K562 (cell line): ENCODE measurements around the gene FFAR1. TPM values are rescaled to one million over a fixed set of nuclear protein-coding genes. Genes with fewer than 3 reads are reported as not detected.

Experiments
- ATAC-seq: fragments of 200-7000 bp; cut with Tn5 transposase; 3 replicates; pipeline ENCODE4 v1.9.1; 2020; ENCODE audit warnings: moderate library complexity
- BruUV-seq: library from RNA; stranded (reverse); fragments of 400-500 nt; replicated peaks from 2 replicates; lab custom pipeline; 2021; lab: Mats Ljungman, UMichigan
- CTCF ChIA-PET: fragments of 300-600 bp; formaldehyde crosslinking; extraction: SDS; loops from one replicate; lab custom pipeline; 2021; ENCODE audit warnings: low intra/inter-chr PET ratio; lab: Yijun Ruan, JAX
- POLR2A ChIA-PET: fragments of 300-600, 350-650 bp; sonication (Branson Sonifier 250); formaldehyde crosslinking; extraction: SDS; loops from one replicate; lab custom pipeline; 2021; ENCODE audit warnings: antibody characterized with exemption, inconsistent platforms; lab: Yijun Ruan, JAX
- DNase-seq, 4 experiments: peaks; one replicate each; pipeline versions ENCODE4 v3.0.0 to v3.0.0-alpha.2; 2011 to 2018; ENCODE audit warnings: low spot score in 3 of 4, mixed read lengths in 3 of 4; ENCODE audit errors: extremely low read depth in 1 of 4
- FAIRE-seq: peaks from 2 replicates; lab custom pipeline; 2011; peaks lifted over from hg19 to GRCh38; lab: Jason Lieb, UNC
- H2AFZ ChIP-seq: 2 replicates; pipeline ENCODE4 v1.6.0; 2011; ENCODE audit warnings: low read depth, low read length, control low read depth, inconsistent platforms
- H3K27ac ChIP-seq: fragments of 200-600 bp; 3 replicates; pipeline ENCODE4 v1.8.0; 2011; ENCODE audit warnings: low read depth, mild to moderate bottlenecking, control low read depth, inconsistent platforms, low read length, moderate library complexity, mixed read lengths; ENCODE audit errors: extremely low read depth
- H3K27me3 ChIP-seq, 2 experiments: fragments of 300-600 bp in 1 of 2; 2 replicates in 1 of 2; 3 replicates in 1 of 2; pipeline versions ENCODE4 v1.6.0 to v1.8.0; 2011; ENCODE audit warnings: inconsistent platforms in 2 of 2, low read length in 2 of 2, mild to moderate bottlenecking in 1 of 2, mixed read lengths in 1 of 2, moderate library complexity in 1 of 2; ENCODE audit not compliant: control insufficient read depth in 2 of 2, insufficient read depth in 2 of 2
- H3K36me3 ChIP-seq: fragments of 300-600 bp; 3 replicates; pipeline ENCODE4 v1.8.0; 2011; ENCODE audit warnings: mild to moderate bottlenecking, low read length, inconsistent platforms; ENCODE audit not compliant: control insufficient read depth, insufficient read depth
- H3K4me1 ChIP-seq, 2 experiments: fragments of 200-600 bp in 1 of 2; replicated peaks in 1 of 2; 2 replicates in 1 of 2; 3 replicates in 1 of 2; pipeline versions ENCODE4 v1.5.1 to v1.8.0; 2011; ENCODE audit warnings: inconsistent platforms in 2 of 2, low read length in 2 of 2, mild to moderate bottlenecking in 1 of 2, mixed read lengths in 1 of 2, moderate library complexity in 1 of 2; ENCODE audit not compliant: control insufficient read depth in 2 of 2, insufficient read depth in 2 of 2
- H3K4me2 ChIP-seq: 2 replicates; pipeline ENCODE4 v1.6.1; 2011; ENCODE audit warnings: low read length, control low read depth, inconsistent platforms, mixed read lengths; ENCODE audit not compliant: insufficient read depth
- H3K4me3 ChIP-seq: fragments of 200-600 bp; sonication (generic), shearing (Covaris generic); 2 replicates; pipeline ENCODE4 v1.5.1; 2016; ENCODE audit warnings: control low read depth, inconsistent platforms
- H3K79me2 ChIP-seq: fragments of 200-600 bp; 3 replicates; pipeline ENCODE4 v1.8.0; 2011; ENCODE audit warnings: low read length, inconsistent platforms; ENCODE audit not compliant: control insufficient read depth, insufficient read depth
- H3K9ac ChIP-seq, 2 experiments: 2 replicates each; pipeline versions ENCODE4 v1.6.0 to v1.6.1; 2011; ENCODE audit warnings: low read depth in 2 of 2, low read length in 2 of 2, control low read depth in 1 of 2, inconsistent platforms in 1 of 2, mild to moderate bottlenecking in 1 of 2, mixed read lengths in 1 of 2; ENCODE audit not compliant: insufficient read depth in 1 of 2
- H3K9me1 ChIP-seq: one replicate; pipeline ENCODE4 v1.6.0; 2011; ENCODE audit warnings: inconsistent platforms, mild to moderate bottlenecking, low read length, moderate library complexity; ENCODE audit not compliant: control insufficient read depth, insufficient read depth
- H3K9me3 ChIP-seq: replicated peaks from 2 replicates; pipeline ENCODE4 v1.5.1; 2011; ENCODE audit warnings: low read depth, low read length, inconsistent platforms; ENCODE audit not compliant: control insufficient read depth, insufficient read depth
- H4K20me1 ChIP-seq: replicated peaks from 2 replicates; pipeline ENCODE4 v1.6.1; 2011; ENCODE audit warnings: low read length, inconsistent platforms, mixed read lengths; ENCODE audit not compliant: control insufficient read depth, insufficient read depth
- COPS2 ChIP-seq: fragments of 450-650 bp; conservative IDR thresholded peaks from 2 replicates; pipeline ENCODE4 v1.6.1; 2016; ENCODE audit warnings: mild to moderate bottlenecking, moderate library complexity
- WGBS: fragments of 100-300 bp; shearing (Covaris generic); methylation state at CpG from one replicate; pipeline ENCODE4 v1.1.6; 2016; ENCODE audit warnings: low coverage, mixed read lengths; ENCODE audit not compliant: insufficient coverage; ENCODE audit errors: missing lambda C conversion rate; 5-methylcytosine and 5-hydroxymethylcytosine counted together
- in situ Hi-C: fragments of 300-500 bp; cut with MboI; formaldehyde crosslinking; loops from 4 replicates; pipeline ENCODE4 v1.15.0; 2018; ENCODE audit warnings: inconsistent platforms, mixed read lengths
- intact Hi-C: fragments of 100-400 bp; cut with micrococcal nuclease; formaldehyde crosslinking; loops from 2 replicates; pipeline ENCODE4 v1.14.2; 2022
- polyA plus RNA-seq, 8 experiments: library from polyadenylated mRNA; depleted of rRNA in 4 of 8; stranded (reverse) in 5 of 8; unstranded in 3 of 8; fragments of >200 nt; fragmentation: Nextera tagmentation in 2 of 8; fragmentation: Illumina TruSeq in 1 of 8; extraction: Ambion mirVana in 2 of 8; extraction: Trizol in 1 of 8; gene quantifications; 2 replicates each; pipeline versions ENCODE4 v1.2.1 to v1.2.3, GENCODE V29; 2011 to 2014; ENCODE audit warnings: inconsistent platforms in 1 of 8, missing spikeins in 1 of 8
- total RNA-seq, 7 experiments: library from RNA; depleted of rRNA in 6 of 7; stranded (reverse); fragments of >200 nt in 6 of 7; fragmentation: Illumina TruSeq in 2 of 7; extraction: Trizol in 2 of 7; gene quantifications; 2 replicates each; pipeline versions ENCODE4 v1.2.1 to v1.2.3, GENCODE V29; 2011 to 2021; ENCODE audit warnings: low replicate concordance in 1 of 7
- TF ChIP-seq, protein P1 (sequence below): IDR thresholded peaks from 2 replicates; pipeline ENCODE4 v1.6.1; 2016; ENCODE audit warnings: missing genetic modification characterization, missing compliant biosample characterization
- TF ChIP-seq, protein P2 (sequence below), 3 experiments: IDR thresholded peaks in 2 of 3; conservative IDR thresholded peaks in 1 of 3; 2 replicates each; pipeline ENCODE4 v1.5.1; 2011 to 2012; ENCODE audit warnings: low read length in 3 of 3, mild to moderate bottlenecking in 3 of 3, control low read depth in 2 of 3, improper control_type of control experiment in 1 of 3, inconsistent platforms in 1 of 3, low read depth in 1 of 3, mixed read lengths in 1 of 3, moderate library complexity in 1 of 3; ENCODE audit not compliant: insufficient read depth in 2 of 3
- TF ChIP-seq, protein P3 (sequence below), 2 experiments: fragments of 450-650 bp; formaldehyde crosslinking in 1 of 2; IDR thresholded peaks; 2 replicates each; pipeline versions ENCODE4 v1.4.0 to v1.6.1; 2014 to 2020; ENCODE audit warnings: mild to moderate bottlenecking in 2 of 2, borderline replicate concordance in 1 of 2, low read depth in 1 of 2

Gene FFAR1
- total and polyA plus RNA-seq, 9 of the 15 experiments (the other 6 are each of a cell fraction or from before 2014, with no cell fraction given): not detected

- TF ChIP-seq, protein P1, sequence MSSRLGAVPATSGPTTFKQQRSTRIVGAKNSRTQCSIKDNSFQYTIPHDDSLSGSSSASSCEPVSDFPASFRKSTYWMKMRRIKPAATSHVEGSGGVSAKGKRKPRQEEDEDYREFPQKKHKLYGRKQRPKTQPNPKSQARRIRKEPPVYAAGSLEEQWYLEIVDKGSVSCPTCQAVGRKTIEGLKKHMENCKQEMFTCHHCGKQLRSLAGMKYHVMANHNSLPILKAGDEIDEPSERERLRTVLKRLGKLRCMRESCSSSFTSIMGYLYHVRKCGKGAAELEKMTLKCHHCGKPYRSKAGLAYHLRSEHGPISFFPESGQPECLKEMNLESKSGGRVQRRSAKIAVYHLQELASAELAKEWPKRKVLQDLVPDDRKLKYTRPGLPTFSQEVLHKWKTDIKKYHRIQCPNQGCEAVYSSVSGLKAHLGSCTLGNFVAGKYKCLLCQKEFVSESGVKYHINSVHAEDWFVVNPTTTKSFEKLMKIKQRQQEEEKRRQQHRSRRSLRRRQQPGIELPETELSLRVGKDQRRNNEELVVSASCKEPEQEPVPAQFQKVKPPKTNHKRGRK (tag): peak; percentile 46; the same call in 1 of the 2 replicates
Observed at GRCh38 chr19:35341565-35342225, 6.0 kb upstream of the FFAR1 start (continued).

DNA sequence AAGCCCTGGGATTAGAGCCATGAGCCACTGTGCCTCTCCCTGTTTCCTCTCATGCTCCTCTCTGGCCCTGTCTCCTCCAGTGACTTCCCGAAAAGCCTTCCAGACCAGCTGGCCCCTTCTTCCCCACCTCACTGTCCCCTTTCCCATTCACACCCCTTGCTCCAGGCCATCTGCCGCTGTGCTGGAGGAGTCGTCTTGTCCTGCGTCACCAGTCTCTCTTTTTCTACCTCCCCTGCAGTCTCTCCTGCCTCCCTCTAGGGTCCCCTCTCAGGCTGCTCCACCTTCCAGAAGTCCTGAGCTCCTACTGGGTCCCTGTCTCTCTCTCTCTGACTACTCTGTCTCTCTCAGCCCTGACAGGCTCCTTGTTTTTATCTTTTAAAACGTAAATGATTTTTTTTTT is 5.3 kb upstream of the FFAR1 start:
- no peaks in the 10 kb centered on the region for H3K9me3 ChIP-seq
- H3K36me3 ChIP-seq: no peaks in the 10 kb centered on the region
- no peaks in the 10 kb centered on the region for H4K20me1 ChIP-seq
- H3K4me3 ChIP-seq: no peak overlapping the region
- no TSS peak for BruUV-seq
- ATAC-seq (peak; percentile 85), FAIRE-seq (no peak), DNase-seq (peak in 1 of 4 experiments; percentile 21)
- no peak overlapping the region for H3K4me2 ChIP-seq
- peak overlapping the region in 1 of 2 experiments; percentile 4; a peak in 1 of 4 replicates for H3K9ac ChIP-seq
- in situ Hi-C loops (no loop called here), intact Hi-C loops (no loop called here)
- ChIA-PET CTCF (no interaction called here), POLR2A (interaction anchor here (0.6 to 1.1 kb wide), 3 partner anchors 8 to 569 kb away, joined by 3 to 4 read pairs (median 3); no protein-coding TSS in a partner anchor)
- H2AFZ ChIP-seq: no peak overlapping the region
- H3K4me1 ChIP-seq: peaks cover 6 to 29% of the 10 kb centered on the region in 2 experiments; a peak in 3 of 5 replicates
- H3K79me2 ChIP-seq: no peaks in the 10 kb centered on the region
- H3K27me3 ChIP-seq: no peaks in the 10 kb centered on the region
- WGBS: 16% methylated on average over 5 of the region's 5 CpGs
- H3K27ac ChIP-seq: no peak overlapping the region
- no peaks in the 10 kb centered on the region for H3K9me1 ChIP-seq
- no peak for TF ChIP-seq COPS2
- TF ChIP-seq, protein P2, sequence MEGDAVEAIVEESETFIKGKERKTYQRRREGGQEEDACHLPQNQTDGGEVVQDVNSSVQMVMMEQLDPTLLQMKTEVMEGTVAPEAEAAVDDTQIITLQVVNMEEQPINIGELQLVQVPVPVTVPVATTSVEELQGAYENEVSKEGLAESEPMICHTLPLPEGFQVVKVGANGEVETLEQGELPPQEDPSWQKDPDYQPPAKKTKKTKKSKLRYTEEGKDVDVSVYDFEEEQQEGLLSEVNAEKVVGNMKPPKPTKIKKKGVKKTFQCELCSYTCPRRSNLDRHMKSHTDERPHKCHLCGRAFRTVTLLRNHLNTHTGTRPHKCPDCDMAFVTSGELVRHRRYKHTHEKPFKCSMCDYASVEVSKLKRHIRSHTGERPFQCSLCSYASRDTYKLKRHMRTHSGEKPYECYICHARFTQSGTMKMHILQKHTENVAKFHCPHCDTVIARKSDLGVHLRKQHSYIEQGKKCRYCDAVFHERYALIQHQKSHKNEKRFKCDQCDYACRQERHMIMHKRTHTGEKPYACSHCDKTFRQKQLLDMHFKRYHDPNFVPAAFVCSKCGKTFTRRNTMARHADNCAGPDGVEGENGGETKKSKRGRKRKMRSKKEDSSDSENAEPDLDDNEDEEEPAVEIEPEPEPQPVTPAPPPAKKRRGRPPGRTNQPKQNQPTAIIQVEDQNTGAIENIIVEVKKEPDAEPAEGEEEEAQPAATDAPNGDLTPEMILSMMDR (IDR thresholded peaks at IDR 0.05 in 2 of 3, conservative IDR thresholded peaks at IDR 0.05 in 1 of 3; ENCODE audit: insufficient read depth in 2 of 3, low read depth in 1 of 3, low read length in 3 of 3): peak in 2 of 3 experiments; percentile 2 to 8; a peak in 1 of 6 replicates
- TF ChIP-seq, protein P3, sequence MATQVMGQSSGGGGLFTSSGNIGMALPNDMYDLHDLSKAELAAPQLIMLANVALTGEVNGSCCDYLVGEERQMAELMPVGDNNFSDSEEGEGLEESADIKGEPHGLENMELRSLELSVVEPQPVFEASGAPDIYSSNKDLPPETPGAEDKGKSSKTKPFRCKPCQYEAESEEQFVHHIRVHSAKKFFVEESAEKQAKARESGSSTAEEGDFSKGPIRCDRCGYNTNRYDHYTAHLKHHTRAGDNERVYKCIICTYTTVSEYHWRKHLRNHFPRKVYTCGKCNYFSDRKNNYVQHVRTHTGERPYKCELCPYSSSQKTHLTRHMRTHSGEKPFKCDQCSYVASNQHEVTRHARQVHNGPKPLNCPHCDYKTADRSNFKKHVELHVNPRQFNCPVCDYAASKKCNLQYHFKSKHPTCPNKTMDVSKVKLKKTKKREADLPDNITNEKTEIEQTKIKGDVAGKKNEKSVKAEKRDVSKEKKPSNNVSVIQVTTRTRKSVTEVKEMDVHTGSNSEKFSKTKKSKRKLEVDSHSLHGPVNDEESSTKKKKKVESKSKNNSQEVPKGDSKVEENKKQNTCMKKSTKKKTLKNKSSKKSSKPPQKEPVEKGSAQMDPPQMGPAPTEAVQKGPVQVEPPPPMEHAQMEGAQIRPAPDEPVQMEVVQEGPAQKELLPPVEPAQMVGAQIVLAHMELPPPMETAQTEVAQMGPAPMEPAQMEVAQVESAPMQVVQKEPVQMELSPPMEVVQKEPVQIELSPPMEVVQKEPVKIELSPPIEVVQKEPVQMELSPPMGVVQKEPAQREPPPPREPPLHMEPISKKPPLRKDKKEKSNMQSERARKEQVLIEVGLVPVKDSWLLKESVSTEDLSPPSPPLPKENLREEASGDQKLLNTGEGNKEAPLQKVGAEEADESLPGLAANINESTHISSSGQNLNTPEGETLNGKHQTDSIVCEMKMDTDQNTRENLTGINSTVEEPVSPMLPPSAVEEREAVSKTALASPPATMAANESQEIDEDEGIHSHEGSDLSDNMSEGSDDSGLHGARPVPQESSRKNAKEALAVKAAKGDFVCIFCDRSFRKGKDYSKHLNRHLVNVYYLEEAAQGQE (IDR thresholded peaks at IDR 0.05; ENCODE audit: borderline replicate concordance): no peak
- TF ChIP-seq, protein P3 (CRISPR knock-in tag; IDR thresholded peaks at IDR 0.05; ENCODE audit: low read depth): no peak
